GM21381 (cell line): ENCODE results near the gene BARHL1.

Experiments
- ATAC-seq: cut with Tn5 transposase; IDR thresholded peaks from one replicate; pipeline ENCODE4 v1.9.1; 2021; ENCODE audit warnings: mild to moderate bottlenecking, moderate library complexity; ENCODE audit not compliant: unreplicated experiment

BARHL1 gene

DNA sequence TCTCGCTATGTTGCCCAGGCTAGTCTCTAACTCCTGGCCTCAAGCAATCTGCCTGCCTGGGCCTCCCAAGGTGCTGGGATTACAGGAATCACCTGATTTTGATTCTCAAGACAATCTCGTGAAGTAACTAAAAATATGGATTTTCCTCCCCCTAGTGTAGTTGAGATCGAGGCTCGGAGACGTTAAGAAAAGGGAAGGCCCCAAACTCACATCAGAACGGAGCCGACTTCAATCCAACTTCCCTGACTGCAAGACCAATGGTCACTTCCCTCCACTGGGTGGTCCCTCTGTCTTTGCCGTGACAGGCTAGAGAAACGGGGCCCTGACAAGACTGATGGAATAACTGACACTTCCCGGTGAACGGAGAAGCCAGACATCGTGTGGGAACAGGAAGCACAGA lies 28.3 kb downstream of the BARHL1 start:
- ATAC-seq = no peak

- no peak for ATAC-seq
These were observed 31.9 kb downstream of the BARHL1 start for GRCh38 chr9:132614324-132614723.

GRCh38 chr9:132615774-132616173 lies 33.4 kb downstream of the BARHL1 start:
- no peak for ATAC-seq

DNA sequence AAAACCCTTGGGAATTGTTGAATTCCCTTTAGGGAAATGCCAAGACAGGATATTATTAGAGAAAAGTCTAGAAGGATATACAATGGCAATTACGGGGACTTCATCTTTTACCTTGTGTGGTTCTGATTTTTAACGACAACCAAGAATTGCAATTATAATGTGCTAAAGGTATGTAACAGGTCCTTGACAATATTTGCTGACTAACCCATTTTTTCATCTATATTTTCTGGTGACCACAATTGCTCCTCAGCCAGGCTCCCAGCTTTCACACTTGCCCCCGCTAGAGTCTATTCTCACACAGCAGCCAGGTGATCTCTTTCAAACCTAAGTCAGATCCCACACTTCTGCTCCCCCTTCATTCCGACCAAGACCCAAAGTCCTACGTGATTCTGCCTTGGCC lies 34.3 kb downstream of the BARHL1 start:
- no peak for ATAC-seq

- no peak for ATAC-seq
These were observed 39.8 kb downstream of the BARHL1 start for GRCh38 chr9:132622159-132622558.

DNA sequence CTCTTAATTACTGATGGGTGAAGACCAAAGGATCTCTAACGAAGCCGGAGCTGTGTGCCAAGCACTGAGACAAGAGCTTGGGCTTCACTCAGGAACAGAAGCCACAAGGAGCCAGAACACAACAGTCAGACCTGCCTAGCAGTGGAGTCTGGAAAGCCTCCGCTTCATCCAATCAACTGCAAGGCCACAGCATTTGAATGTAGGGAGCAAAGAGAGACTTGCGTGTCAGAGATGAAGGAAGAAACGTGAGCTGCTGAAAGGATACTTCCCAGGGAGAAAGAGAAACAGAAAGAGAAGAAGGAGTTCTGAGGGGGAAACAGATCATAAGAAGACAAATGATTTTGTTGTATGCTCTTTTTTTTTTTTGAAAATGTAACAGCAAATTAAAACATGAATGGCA lies 43.9 kb downstream of the BARHL1 start:
- no peak for ATAC-seq

DNA sequence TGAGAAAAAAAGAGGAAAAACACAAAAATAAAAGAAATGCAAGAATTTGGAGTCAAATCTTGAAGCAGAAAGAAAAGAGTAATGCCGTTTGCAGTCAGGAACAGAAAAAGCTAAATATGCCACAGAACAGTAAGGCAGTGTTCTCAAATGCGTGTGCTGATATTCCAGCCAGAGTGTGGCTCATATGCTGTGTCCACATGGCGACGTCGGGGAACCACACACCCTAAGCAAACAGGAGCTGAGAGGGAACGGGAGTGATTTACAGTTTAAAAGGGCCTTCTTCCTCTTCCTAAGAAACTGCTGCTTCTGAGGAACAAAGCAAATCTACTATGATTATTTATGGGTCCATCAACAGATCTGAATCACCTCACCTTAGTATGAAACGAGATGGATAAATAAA lies 44.7 kb downstream of the BARHL1 start:
- ATAC-seq = no peak

DNA sequence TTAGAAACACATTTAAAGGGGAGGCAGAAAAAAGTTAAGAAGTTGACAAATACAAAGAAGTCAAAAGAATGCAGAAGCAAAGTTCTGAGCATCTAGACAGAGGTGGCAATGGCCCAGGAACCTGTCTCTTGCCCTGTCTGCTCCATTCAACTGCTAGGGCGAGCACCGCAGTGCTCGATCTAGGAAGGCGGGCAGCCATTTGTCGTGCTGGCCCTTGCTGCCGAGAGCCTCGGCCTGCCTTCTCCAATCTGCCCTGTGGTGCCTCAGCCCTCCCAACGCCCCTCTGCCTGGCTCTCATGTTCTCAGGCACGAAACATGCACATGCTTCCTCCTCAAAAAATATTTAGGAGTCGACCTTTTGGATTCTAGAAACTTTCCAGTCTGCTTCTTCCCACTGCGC lies 45.2 kb downstream of the BARHL1 start:
- no peak for ATAC-seq

DNA sequence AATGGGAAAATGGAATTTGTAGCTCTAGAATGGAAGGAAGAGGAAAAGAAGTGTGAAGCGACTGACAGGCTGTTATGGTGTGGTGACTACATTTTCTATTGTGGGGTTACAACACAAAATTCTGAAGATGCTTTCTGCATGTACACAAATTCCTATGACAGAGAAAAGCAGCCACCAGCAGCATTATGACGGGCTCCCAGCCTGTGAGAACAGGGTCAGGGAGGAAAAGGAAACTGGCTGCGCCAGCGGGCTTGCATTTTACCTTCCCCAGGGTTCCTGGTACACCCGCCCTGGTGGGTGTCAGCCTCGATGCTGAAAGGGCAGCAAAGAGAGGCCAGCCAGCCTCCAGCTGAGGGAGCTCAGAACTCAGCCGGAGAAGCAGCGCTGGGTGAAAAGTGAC lies 46.3 kb downstream of the BARHL1 start:
- ATAC-seq = no peak

DNA sequence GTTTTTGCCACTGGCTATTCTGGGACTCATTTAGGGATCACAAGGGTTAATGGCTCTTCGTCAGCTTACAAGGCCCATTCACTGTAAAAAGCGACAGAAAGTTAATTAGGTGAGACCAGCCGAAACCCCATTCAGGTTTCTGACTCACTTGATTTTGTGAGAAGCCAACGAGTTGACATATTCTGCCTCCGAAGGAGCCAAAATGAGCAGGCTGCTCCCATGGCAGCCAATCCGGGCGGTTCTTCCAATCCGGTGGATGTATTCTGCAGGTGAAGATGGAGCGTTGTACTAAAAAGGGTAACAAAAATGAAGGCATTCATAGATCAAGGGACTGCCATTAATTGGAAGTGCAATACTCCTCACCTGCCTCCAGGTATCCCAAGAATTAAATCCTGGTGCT lies 47.7 kb downstream of the BARHL1 start:
- ATAC-seq = no peak

GRCh38 chr9:132630811-132631210 lies 48.4 kb downstream of the BARHL1 start:
- ATAC-seq = no peak

- ATAC-seq = no peak
These were observed 48.9 kb downstream of the BARHL1 start for GRCh38 chr9:132631280-132631679.

GRCh38 chr9:132631685-132632084 lies 49.3 kb downstream of the BARHL1 start:
- ATAC-seq = no peak

- ATAC-seq = no peak
These were observed 50.2 kb downstream of the BARHL1 start for GRCh38 chr9:132632413-132633129.

GRCh38 chr9:132634327-132634726 lies 51.9 kb downstream of the BARHL1 start:
- no peak for ATAC-seq

- no peak for ATAC-seq
These were observed 54.9 kb downstream of the BARHL1 start for GRCh38 chr9:132637351-132637750.

GRCh38 chr9:132637801-132638200 lies 55.4 kb downstream of the BARHL1 start:
- ATAC-seq = no peak

- no peak for ATAC-seq
These were observed 55.8 kb downstream of the BARHL1 start for GRCh38 chr9:132638240-132638639.

DNA sequence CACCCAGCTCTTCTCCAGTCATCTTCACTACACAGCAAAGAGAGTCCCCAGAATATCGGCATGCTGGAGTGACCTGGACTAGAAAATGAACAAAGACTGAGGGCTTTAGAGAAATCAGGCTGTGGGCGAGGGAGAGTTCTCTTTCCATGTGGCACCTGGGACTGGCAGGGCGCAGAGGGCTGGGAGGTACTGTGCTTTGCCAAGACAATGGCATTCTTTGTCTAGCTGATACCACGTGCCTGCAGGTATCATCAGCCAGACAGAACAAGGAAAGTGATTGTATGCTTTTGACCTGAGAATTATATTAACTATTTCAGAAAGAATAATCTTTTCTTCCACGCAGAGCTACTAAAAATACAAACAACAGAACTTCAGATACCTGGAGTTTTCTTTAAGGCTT lies 56.9 kb downstream of the BARHL1 start:
- ATAC-seq = no peak
